ENCODE measurements around the gene OR56A1. TPM values are rescaled to one million over a fixed set of nuclear protein-coding genes. Genes with fewer than 3 reads are reported as not detected.
"Not testable (repeated sequence)": the region's sequence is repeated elsewhere in the genome, so short reads cannot be mapped to it uniquely, and the experiment has no call there.

Gene OR56A1
- total and polyA plus RNA-seq, 4 donors, result under 0.01 TPM; not detected in 2

DNA sequence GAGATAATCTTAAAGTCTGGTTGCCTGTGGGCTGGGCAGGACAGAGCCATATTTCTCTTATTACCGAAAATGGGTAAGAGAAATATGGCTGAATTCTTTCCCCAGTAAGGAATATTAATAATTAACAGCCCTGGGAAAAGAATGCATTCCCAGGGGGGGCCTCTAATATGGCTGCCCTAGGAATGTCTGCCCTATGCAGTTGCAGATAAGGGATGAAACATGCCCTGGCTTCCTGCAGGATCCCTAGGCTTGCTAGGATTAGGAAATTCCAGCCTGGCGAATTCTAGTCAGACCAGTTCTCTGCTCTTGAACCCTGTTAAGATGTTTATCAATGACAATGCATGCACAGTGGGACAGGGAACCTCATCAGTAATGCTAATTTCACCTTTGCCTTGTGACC is 45.9 kb upstream of the OR56A1 start:
- H3K36me3 ChIP-seq (ENCODE audit: control insufficient read depth in 4 of 4, insufficient read depth in 3 of 4, low read depth in 1 of 4, low read length in 3 of 4); H3K27ac ChIP-seq (ENCODE audit: low read depth in 1 of 2, low read length in 2 of 2); DNase-seq (ENCODE audit: low spot score); H3K9ac ChIP-seq (ENCODE audit: low read depth in 1 of 2, low read length in 2 of 2); H3K27me3 ChIP-seq (ENCODE audit: control insufficient read depth in 4 of 4, insufficient read depth in 4 of 4, low read length in 3 of 4); H3K4me3 ChIP-seq (ENCODE audit: low read depth in 1 of 3, low read length in 3 of 3); H3K9me3 ChIP-seq (ENCODE audit: control insufficient read depth in 4 of 4, low read length in 3 of 4); H3K4me1 ChIP-seq (ENCODE audit: control insufficient read depth in 4 of 4, insufficient read depth in 4 of 4, low read length in 3 of 4): not testable (repeated sequence)
- WGBS, result 88% methylated on average over 2 of the region's 2 CpGs

- no peak for DNase-seq (ENCODE audit: low spot score)
- H3K36me3 ChIP-seq (ENCODE audit: control insufficient read depth in 4 of 4, insufficient read depth in 3 of 4, low read depth in 1 of 4, low read length in 3 of 4), result no peaks in the 10 kb centered on the region
- no peaks in the 10 kb centered on the region for H3K4me1 ChIP-seq (ENCODE audit: control insufficient read depth in 4 of 4, insufficient read depth in 4 of 4, low read length in 3 of 4)
- no peak for TF ChIP-seq TAF1 (conservative IDR thresholded peaks at IDR 0.05)
- TF ChIP-seq SP1 (IDR thresholded peaks at IDR 0.05), result no peak
- TF ChIP-seq YY1 (IDR thresholded peaks at IDR 0.05), result no peak
- no peak for TF ChIP-seq HNF4A (conservative IDR thresholded peaks at IDR 0.05)
- no peak for TF ChIP-seq ZBTB33 (IDR thresholded peaks at IDR 0.05)
- TF ChIP-seq JUND (IDR thresholded peaks at IDR 0.05), result no peak
- no peak for TF ChIP-seq NR2F2 (IDR thresholded peaks at IDR 0.05)
- TF ChIP-seq, protein P1, sequence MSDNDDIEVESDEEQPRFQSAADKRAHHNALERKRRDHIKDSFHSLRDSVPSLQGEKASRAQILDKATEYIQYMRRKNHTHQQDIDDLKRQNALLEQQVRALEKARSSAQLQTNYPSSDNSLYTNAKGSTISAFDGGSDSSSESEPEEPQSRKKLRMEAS (IDR thresholded peaks at IDR 0.05), result no peak
- no peak for TF ChIP-seq GABPA (IDR thresholded peaks at IDR 0.05 in 1 of 2, conservative IDR thresholded peaks at IDR 0.05 in 1 of 2)
- no peak for TF ChIP-seq HNF4G (IDR thresholded peaks at IDR 0.05)
- 77% methylated on average over 4 of the region's 4 CpGs for WGBS
- no peak overlapping the region for H3K27ac ChIP-seq (ENCODE audit: low read depth in 1 of 2, low read length in 2 of 2)
- H3K27me3 ChIP-seq (ENCODE audit: control insufficient read depth in 4 of 4, insufficient read depth in 4 of 4, low read length in 3 of 4), result no peaks in the 10 kb centered on the region
- no peak overlapping the region for H3K9ac ChIP-seq (ENCODE audit: low read depth in 1 of 2, low read length in 2 of 2)
- no peaks in the 10 kb centered on the region for H3K9me3 ChIP-seq (ENCODE audit: control insufficient read depth in 4 of 4, low read length in 3 of 4)
- no peak overlapping the region for H3K4me3 ChIP-seq (ENCODE audit: low read depth in 1 of 3, low read length in 3 of 3)
Observed at GRCh38 chr11:6067502-6067901, 36.9 kb upstream of the OR56A1 start.

DNA sequence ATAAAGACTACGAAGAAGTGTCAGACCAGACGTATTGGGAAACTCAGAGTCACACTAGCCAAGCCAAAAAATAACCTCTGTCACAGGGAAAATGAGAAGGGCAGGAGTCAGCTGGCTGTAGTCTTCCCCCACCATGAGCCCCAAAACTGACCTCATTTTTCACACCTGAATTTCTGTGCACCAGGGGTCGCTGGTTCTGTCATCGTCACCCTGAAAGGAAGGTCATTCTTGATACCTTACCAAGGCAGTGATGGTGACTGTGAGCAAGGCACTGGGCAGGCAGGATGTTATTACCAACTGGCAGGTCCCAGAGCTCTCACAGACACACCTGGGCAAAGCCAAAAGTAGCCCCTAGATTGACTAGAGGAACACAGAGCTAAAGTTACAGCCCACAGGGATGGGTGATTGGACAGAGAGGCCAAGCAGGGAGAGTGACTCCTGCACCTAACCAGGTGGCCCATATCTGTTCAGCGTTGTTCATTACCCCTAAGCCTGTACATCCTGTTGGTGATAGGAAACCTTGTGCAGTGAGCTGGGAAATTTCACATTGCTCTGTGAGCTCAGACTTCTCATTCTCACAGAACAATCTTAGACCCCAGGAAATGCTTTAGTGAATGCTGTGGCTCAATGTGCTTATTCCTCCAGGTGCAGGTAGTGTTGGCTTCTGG is 32.3 kb upstream of the OR56A1 start:
- Histone ChIP-seq H3K27me3 (ENCODE audit: control insufficient read depth in 4 of 4, insufficient read depth in 4 of 4, low read length in 3 of 4) (no peaks in the 10 kb centered on the region), H3K9me3 (ENCODE audit: control insufficient read depth in 4 of 4, low read length in 3 of 4) (no peaks in the 10 kb centered on the region), H3K4me3 (ENCODE audit: low read depth in 1 of 3, low read length in 3 of 3) (no peak overlapping the region), H3K27ac (ENCODE audit: low read depth in 1 of 2, low read length in 2 of 2) (no peak overlapping the region), H3K36me3 (ENCODE audit: control insufficient read depth in 4 of 4, insufficient read depth in 3 of 4, low read depth in 1 of 4, low read length in 3 of 4) (no peaks in the 10 kb centered on the region), H3K9ac (ENCODE audit: low read depth in 1 of 2, low read length in 2 of 2) (no peak overlapping the region), H3K4me1 (ENCODE audit: control insufficient read depth in 4 of 4, insufficient read depth in 4 of 4, low read length in 3 of 4) (no peaks in the 10 kb centered on the region)
- no peak for DNase-seq (ENCODE audit: low spot score)
- TF ChIP-seq, protein P1 (IDR thresholded peaks at IDR 0.05), result no peak
- TF ChIP-seq, protein P2, sequence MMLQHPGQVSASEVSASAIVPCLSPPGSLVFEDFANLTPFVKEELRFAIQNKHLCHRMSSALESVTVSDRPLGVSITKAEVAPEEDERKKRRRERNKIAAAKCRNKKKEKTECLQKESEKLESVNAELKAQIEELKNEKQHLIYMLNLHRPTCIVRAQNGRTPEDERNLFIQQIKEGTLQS (IDR thresholded peaks at IDR 0.05), result no peak
- TF ChIP-seq, protein P3, sequence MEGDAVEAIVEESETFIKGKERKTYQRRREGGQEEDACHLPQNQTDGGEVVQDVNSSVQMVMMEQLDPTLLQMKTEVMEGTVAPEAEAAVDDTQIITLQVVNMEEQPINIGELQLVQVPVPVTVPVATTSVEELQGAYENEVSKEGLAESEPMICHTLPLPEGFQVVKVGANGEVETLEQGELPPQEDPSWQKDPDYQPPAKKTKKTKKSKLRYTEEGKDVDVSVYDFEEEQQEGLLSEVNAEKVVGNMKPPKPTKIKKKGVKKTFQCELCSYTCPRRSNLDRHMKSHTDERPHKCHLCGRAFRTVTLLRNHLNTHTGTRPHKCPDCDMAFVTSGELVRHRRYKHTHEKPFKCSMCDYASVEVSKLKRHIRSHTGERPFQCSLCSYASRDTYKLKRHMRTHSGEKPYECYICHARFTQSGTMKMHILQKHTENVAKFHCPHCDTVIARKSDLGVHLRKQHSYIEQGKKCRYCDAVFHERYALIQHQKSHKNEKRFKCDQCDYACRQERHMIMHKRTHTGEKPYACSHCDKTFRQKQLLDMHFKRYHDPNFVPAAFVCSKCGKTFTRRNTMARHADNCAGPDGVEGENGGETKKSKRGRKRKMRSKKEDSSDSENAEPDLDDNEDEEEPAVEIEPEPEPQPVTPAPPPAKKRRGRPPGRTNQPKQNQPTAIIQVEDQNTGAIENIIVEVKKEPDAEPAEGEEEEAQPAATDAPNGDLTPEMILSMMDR (IDR thresholded peaks at IDR 0.05; ENCODE audit: low read depth, low read length, missing input control), result no peak
- TF ChIP-seq GABPA (IDR thresholded peaks at IDR 0.05 in 1 of 2, conservative IDR thresholded peaks at IDR 0.05 in 1 of 2) (no peak), HNF4A (conservative IDR thresholded peaks at IDR 0.05) (no peak), EGR1 (IDR thresholded peaks at IDR 0.05; ENCODE audit: low read depth in 2 of 2) (no peak), RXRA (IDR thresholded peaks at IDR 0.05) (no peak), NR2F2 (IDR thresholded peaks at IDR 0.05) (no peak), SP1 (IDR thresholded peaks at IDR 0.05) (no peak), FOXA2 (IDR thresholded peaks at IDR 0.05) (no peak), JUND (IDR thresholded peaks at IDR 0.05) (no peak), ZBTB33 (IDR thresholded peaks at IDR 0.05) (no peak), HNF4G (IDR thresholded peaks at IDR 0.05) (no peak)
- WGBS, result 80% methylated on average over 5 of the region's 5 CpGs

All from liver (tissue), 9 donors.